Sigmoid colon (tissue), 4 donors: Measurements from ENCODE around the gene ATP2B3.

Experiments used
- POLR2A ChIP-seq, 2 donors: fragments of 450-650 bp; IDR thresholded peaks; one replicate each; pipeline ENCODE4 v1.6.1; 2016; ENCODE audit warnings: antibody characterized with exemption in 2 of 2, mild to moderate bottlenecking in 2 of 2, moderate library complexity in 2 of 2
- POLR2AphosphoS5 ChIP-seq, 4 donors: sonication (generic); formaldehyde crosslinking; IDR thresholded peaks; one replicate each; pipeline ENCODE4 v1.6.1; 2017; ENCODE audit warnings: antibody characterized with exemption in 4 of 4
- TF ChIP-seq, protein P1 (sequence below), 4 experiments: fragments of 450-650 bp in 3 of 4; fragments of 200-600 bp in 1 of 4; IDR thresholded peaks; one replicate each; pipeline ENCODE4 v1.5.1; 2016 to 2019; ENCODE audit warnings: antibody characterized with exemption in 4 of 4, mild to moderate bottlenecking in 3 of 4, moderate library complexity in 2 of 4

GRCh38 chrX:153477901-153478300 lies 39.5 kb upstream of the ATP2B3 start:
- TF ChIP-seq, protein P1, sequence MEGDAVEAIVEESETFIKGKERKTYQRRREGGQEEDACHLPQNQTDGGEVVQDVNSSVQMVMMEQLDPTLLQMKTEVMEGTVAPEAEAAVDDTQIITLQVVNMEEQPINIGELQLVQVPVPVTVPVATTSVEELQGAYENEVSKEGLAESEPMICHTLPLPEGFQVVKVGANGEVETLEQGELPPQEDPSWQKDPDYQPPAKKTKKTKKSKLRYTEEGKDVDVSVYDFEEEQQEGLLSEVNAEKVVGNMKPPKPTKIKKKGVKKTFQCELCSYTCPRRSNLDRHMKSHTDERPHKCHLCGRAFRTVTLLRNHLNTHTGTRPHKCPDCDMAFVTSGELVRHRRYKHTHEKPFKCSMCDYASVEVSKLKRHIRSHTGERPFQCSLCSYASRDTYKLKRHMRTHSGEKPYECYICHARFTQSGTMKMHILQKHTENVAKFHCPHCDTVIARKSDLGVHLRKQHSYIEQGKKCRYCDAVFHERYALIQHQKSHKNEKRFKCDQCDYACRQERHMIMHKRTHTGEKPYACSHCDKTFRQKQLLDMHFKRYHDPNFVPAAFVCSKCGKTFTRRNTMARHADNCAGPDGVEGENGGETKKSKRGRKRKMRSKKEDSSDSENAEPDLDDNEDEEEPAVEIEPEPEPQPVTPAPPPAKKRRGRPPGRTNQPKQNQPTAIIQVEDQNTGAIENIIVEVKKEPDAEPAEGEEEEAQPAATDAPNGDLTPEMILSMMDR (IDR thresholded peaks at IDR 0.05): no peak
- no peak for TF ChIP-seq POLR2A (IDR thresholded peaks at IDR 0.05)
- no peak for TF ChIP-seq POLR2AphosphoS5 (IDR thresholded peaks at IDR 0.05)
